Inflammatory macrophage treated with lipopolysaccharide for 4 hours (primary cell): ENCODE results near the gene PTCD1.
"Not testable (repeated sequence)": the region's sequence is repeated elsewhere in the genome, so short reads cannot be mapped to it uniquely, and the experiment has no call there.

Experiments
- DNase-seq: peaks from one replicate; pipeline ENCODE4 v3.0.0-alpha.2; 2020

The PTCD1 gene

GRCh38 chr7:99385564-99385963, 53.0 kb downstream of the PTCD1 start:
- DNase-seq, result peak; percentile 43

- no peak for DNase-seq
Observed at GRCh38 chr7:99384523-99384922, 54.1 kb downstream of the PTCD1 start.

GRCh38 chr7:99383791-99384370, 54.7 kb downstream of the PTCD1 start:
- no peak for DNase-seq

GRCh38 chr7:99383203-99383602, 55.4 kb downstream of the PTCD1 start:
- DNase-seq, result no peak

GRCh38 chr7:99381664-99382075, 56.9 kb downstream of the PTCD1 start:
- no peak for DNase-seq

GRCh38 chr7:99380823-99381663, 57.6 kb downstream of the PTCD1 start:
- DNase-seq, result peak; percentile 87

- peak; percentile 99 for DNase-seq
Observed at GRCh38 chr7:99380032-99380822, 58.4 kb downstream of the PTCD1 start.

GRCh38 chr7:99379693-99380031, 58.9 kb downstream of the PTCD1 start:
- DNase-seq, result not testable (repeated sequence)

GRCh38 chr7:99379043-99379577, 59.5 kb downstream of the PTCD1 start:
- peak; percentile 96 for DNase-seq

- DNase-seq, result peak; percentile 80
Observed at GRCh38 chr7:99375070-99375807, 63.4 kb downstream of the PTCD1 start.

GRCh38 chr7:99374111-99375064, 64.2 kb downstream of the PTCD1 start, which contains the start of gene ARPC1B:
Gene ARPC1B, plus strand, starts transcription at chr7:99374730. Its CDS starts 10,985 bp downstream, at chr7:99385715.
- peak; percentile 91 for DNase-seq

GRCh38 chr7:99373091-99374066, 65.2 kb downstream of the PTCD1 start:
- DNase-seq, result no peak

- DNase-seq, result peak; percentile 31
Observed at GRCh38 chr7:99372275-99373090, 66.1 kb downstream of the PTCD1 start.

GRCh38 chr7:99371376-99371920, 67.2 kb downstream of the PTCD1 start:
- no peak for DNase-seq

GRCh38 chr7:99369767-99370391, 68.7 kb downstream of the PTCD1 start:
- DNase-seq, result no peak

- no peak for DNase-seq
Observed at GRCh38 chr7:99368750-99369389, 69.7 kb downstream of the PTCD1 start.
